Lung (tissue), 12 donors: ENCODE measurements around the gene GALNT3. TPM values are rescaled to one million over a fixed set of nuclear protein-coding genes. Genes with fewer than 3 reads are reported as not detected.
A peak's percentile ranks its signal among the peaks of the same experiment; 100 is the strongest.

Source experiments
- ATAC-seq: fragments of 200-7000 bp; cut with Tn5 transposase; one replicate; pipeline ENCODE4 v1.9.1; 2020; ENCODE audit warnings: moderate number of reproducible peaks; ENCODE audit not compliant: insufficient read depth, low FRiP score
- DNase-seq, 3 donors: peaks; one replicate each; pipeline ENCODE4 v3.0.0-alpha.2; 2013 to 2017
- H3K27ac ChIP-seq, 2 donors: one replicate each; pipeline ENCODE4 v1.5.1; 2013; ENCODE audit warnings: mild to moderate bottlenecking in 2 of 2, moderate library complexity in 2 of 2, control low read depth in 1 of 2, inconsistent platforms in 1 of 2, low read depth in 1 of 2, low read length in 1 of 2
- H3K27me3 ChIP-seq, 3 donors: one replicate each; pipeline ENCODE4 v1.5.1; 2013; ENCODE audit warnings: low read length in 2 of 3; ENCODE audit not compliant: control insufficient read depth in 3 of 3, insufficient read depth in 3 of 3
- H3K36me3 ChIP-seq, 4 donors: one replicate each; pipeline ENCODE4 v1.5.1; 2013; ENCODE audit warnings: low read length in 4 of 4, mild to moderate bottlenecking in 1 of 4, moderate library complexity in 1 of 4; ENCODE audit not compliant: control insufficient read depth in 4 of 4, insufficient read depth in 4 of 4
- H3K4me1 ChIP-seq, 5 donors: one replicate each; pipeline ENCODE4 v1.5.1; 2013; ENCODE audit warnings: low read length in 5 of 5, mild to moderate bottlenecking in 2 of 5, moderate library complexity in 1 of 5; ENCODE audit not compliant: control insufficient read depth in 5 of 5, insufficient read depth in 5 of 5
- H3K4me3 ChIP-seq: one replicate; pipeline ENCODE4 v1.5.1; 2013; ENCODE audit warnings: mild to moderate bottlenecking, control low read depth, moderate library complexity
- H3K9ac ChIP-seq, 2 donors: one replicate each; pipeline ENCODE4 v1.5.1; 2013; ENCODE audit warnings: low read length in 2 of 2, control low read depth in 1 of 2; ENCODE audit not compliant: insufficient read depth in 1 of 2
- H3K9me3 ChIP-seq, 4 donors: one replicate each; pipeline ENCODE4 v1.5.1; 2013; ENCODE audit warnings: low read length in 3 of 4, mild to moderate bottlenecking in 1 of 4, moderate library complexity in 1 of 4; ENCODE audit not compliant: control insufficient read depth in 4 of 4, insufficient read depth in 3 of 4
- CTCF ChIP-seq: IDR thresholded peaks from 2 replicates; pipeline ENCODE4 v1.5.1; 2012; ENCODE audit warnings: mild to moderate bottlenecking; ENCODE audit errors: control extremely low read depth, extremely low read depth
- WGBS, 2 donors: extraction: QIAGEN DNeasy Blood & Tissue Kit; methylation state at CpG; one replicate each; pipeline ENCODE4 v1.1.7; 2013; 5-methylcytosine and 5-hydroxymethylcytosine counted together
- polyA plus RNA-seq, 2 donors: library from polyadenylated mRNA; stranded (reverse); fragments of 200-250 nt; gene quantifications; one replicate each; pipeline ENCODE4 v1.2.1, GENCODE V29; 2013
- total RNA-seq, 2 donors: library from RNA; depleted of rRNA in 1 of 2; stranded (reverse); fragments of >200 nt in 1 of 2; gene quantifications; one replicate each; pipeline ENCODE4 v1.2.1, GENCODE V29; 2014 to 2021
- donor health status: control.
- donor health status: control.
- donor health status: Bipolar disorder and iron deficiency.
- donor health status: healthy.
- donor health status: DM: yes; HTN: yes; CAD: no.

Gene GALNT3
- total and polyA plus RNA-seq, 4 donors = 15.4 to 41.9 (median 22.8) TPM

DNA sequence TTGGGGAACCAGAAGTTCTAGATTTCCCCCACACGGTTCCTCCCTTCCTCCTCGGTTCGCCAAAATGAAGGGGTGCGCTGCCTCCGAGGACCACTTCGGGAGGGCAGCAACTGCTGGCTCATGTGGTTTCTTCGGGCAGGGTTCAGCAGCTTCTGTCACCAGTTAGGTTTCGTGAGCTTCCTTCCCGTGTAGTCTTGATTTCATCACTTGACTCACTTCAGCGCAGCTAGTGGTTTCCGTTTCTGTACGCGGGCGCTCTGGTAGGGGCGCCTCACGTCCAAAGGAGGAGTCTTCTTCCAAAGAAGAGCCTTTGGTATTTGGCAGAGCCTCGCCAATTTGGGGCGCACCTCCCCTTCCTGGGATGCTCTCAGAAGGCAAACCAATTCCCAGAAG is 485 bp upstream of the GALNT3 start:
- peaks cover 0 to 48% (median 16%) of the 10 kb centered on the region in 3 donors for H3K27me3 ChIP-seq
- H3K4me3 ChIP-seq = peak overlapping the region; percentile 57
- H3K27ac ChIP-seq = peak overlapping the region in 1 of 2 donors; percentile 93
- WGBS, 2 donors = 1 to 4% methylated on average over 18 of the region's 18 CpGs
- DNase-seq (peak; percentile 31 to 53 (median 44)), ATAC-seq (peak; percentile 46)
- no peak for TF ChIP-seq CTCF
- no peaks in the 10 kb centered on the region for H3K36me3 ChIP-seq
- no peaks in the 10 kb centered on the region for H3K9me3 ChIP-seq
- peaks cover 2 to 22% (median 9%) of the 10 kb centered on the region in 5 donors for H3K4me1 ChIP-seq
- peak overlapping the region in 1 of 2 donors; percentile 48 for H3K9ac ChIP-seq

GRCh38 chr2:165793161-165793778 is 777 bp downstream of the GALNT3 start:
- peaks cover 2 to 22% (median 9%) of the 10 kb centered on the region in 5 donors for H3K4me1 ChIP-seq
- peak overlapping the region in 1 of 2 donors; percentile 93 for H3K27ac ChIP-seq
- no peaks in the 10 kb centered on the region for H3K9me3 ChIP-seq
- DNase-seq (peak; percentile 18 to 31 (median 27)), ATAC-seq (peak; percentile 28)
- TF ChIP-seq CTCF = no peak
- peak overlapping the region in 1 of 2 donors; percentile 16 for H3K9ac ChIP-seq
- peak overlapping the region; percentile 57 for H3K4me3 ChIP-seq
- 6 to 15% methylated on average over 35 of the region's 35 CpGs for WGBS, 2 donors
- no peaks in the 10 kb centered on the region for H3K36me3 ChIP-seq
- peaks cover 0 to 45% (median 16%) of the 10 kb centered on the region in 3 donors for H3K27me3 ChIP-seq

- 0 to 91% methylated on average over 1 of the region's 1 CpG for WGBS, 2 donors
- no peak overlapping the region for H3K27ac ChIP-seq
- ATAC-seq (no peak), DNase-seq (no peak)
- no peak overlapping the region for H3K4me3 ChIP-seq
- no peak for TF ChIP-seq CTCF
- H3K4me1 ChIP-seq = peaks cover 2 to 27% (median 9%) of the 10 kb centered on the region in 5 donors
- H3K9ac ChIP-seq = no peak overlapping the region
- H3K9me3 ChIP-seq = no peaks in the 10 kb centered on the region
- no peaks in the 10 kb centered on the region for H3K36me3 ChIP-seq
- H3K27me3 ChIP-seq = peaks cover 0 to 34% (median 16%) of the 10 kb centered on the region in 3 donors
These were observed 2.0 kb downstream of the GALNT3 start for GRCh38 chr2:165792104-165792454.
